Endothelial cell of umbilical vein (primary cell): ENCODE results near the gene MAP3K7CL. TPM values are rescaled to one million over a fixed set of nuclear protein-coding genes. Genes with fewer than 3 reads are reported as not detected.
"Not testable (repeated sequence)": the region's sequence is repeated elsewhere in the genome, so short reads cannot be mapped to it uniquely, and the experiment has no call there.

ENCODE experiments used
- BruUV-seq: library from RNA; stranded (reverse); fragments of 400-500 nt; replicated peaks from 2 replicates; lab custom pipeline; 2021; lab: Mats Ljungman, UMichigan
- CTCF ChIA-PET: fragments of 300-600, 350-600 bp; sonication (Branson Sonifier 250); formaldehyde crosslinking; loops from one replicate; lab custom pipeline; 2021; ENCODE audit warnings: antibody characterized with exemption, inconsistent platforms; lab: Charles Lee
- POLR2A ChIA-PET: fragments of 300-600, 350-600 bp; sonication (Branson Sonifier 250); formaldehyde crosslinking; loops from one replicate; lab custom pipeline; 2021; ENCODE audit warnings: antibody characterized with exemption, inconsistent platforms; lab: Charles Lee
- DNase-seq: peaks from one replicate; pipeline ENCODE4 v3.0.0-alpha.2; 2011; ENCODE audit warnings: low read depth, low spot score
- FAIRE-seq: peaks from 2 replicates; lab custom pipeline; 2011; peaks lifted over from hg19 to GRCh38; lab: Jason Lieb, UNC
- H2AFZ ChIP-seq: 2 replicates; pipeline ENCODE4 v1.6.0; 2012; ENCODE audit warnings: low read depth, low read length, control low read depth, inconsistent platforms
- H3K27ac ChIP-seq: 2 replicates; pipeline ENCODE4 v1.5.1; 2011; ENCODE audit warnings: low read depth, mild to moderate bottlenecking, control low read depth, low read length, moderate library complexity; ENCODE audit not compliant: insufficient read depth
- H3K27me3 ChIP-seq, 2 experiments: 2 replicates each; pipeline versions ENCODE4 v1.6.0 to v1.6.1; 2011; ENCODE audit warnings: low read length in 2 of 2, mixed read lengths in 1 of 2; ENCODE audit not compliant: control insufficient read depth in 2 of 2, insufficient read depth in 2 of 2
- H3K36me3 ChIP-seq, 2 experiments: 2 replicates in 1 of 2; 3 replicates in 1 of 2; pipeline ENCODE4 v1.5.1; 2011; ENCODE audit warnings: low read length in 2 of 2, mild to moderate bottlenecking in 1 of 2, moderate library complexity in 1 of 2; ENCODE audit not compliant: control insufficient read depth in 2 of 2, insufficient read depth in 2 of 2; ENCODE audit errors: extremely low read depth in 1 of 2
- H3K4me1 ChIP-seq: 3 replicates; pipeline ENCODE4 v1.5.1; 2011; ENCODE audit warnings: mild to moderate bottlenecking, low read length; ENCODE audit not compliant: control insufficient read depth, insufficient read depth; ENCODE audit errors: extremely low read depth
- H3K4me2 ChIP-seq: 2 replicates; pipeline ENCODE4 v1.6.1; 2011; ENCODE audit warnings: low read length, control low read depth, mixed read lengths; ENCODE audit not compliant: insufficient read depth
- H3K4me3 ChIP-seq, 3 experiments: fragments of 200-600 bp in 1 of 3; sonication (generic), shearing (Covaris generic) in 1 of 3; replicated peaks in 1 of 3; 2 replicates each; pipeline ENCODE4 v1.5.1; 2011 to 2016; ENCODE audit warnings: control low read depth in 3 of 3, low read length in 3 of 3, mild to moderate bottlenecking in 2 of 3, inconsistent platforms in 1 of 3, low read depth in 1 of 3, moderate library complexity in 1 of 3; ENCODE audit not compliant: insufficient read depth in 1 of 3
- H3K79me2 ChIP-seq: 2 replicates; pipeline ENCODE4 v1.6.0; 2012; ENCODE audit warnings: low read length, inconsistent platforms; ENCODE audit not compliant: control insufficient read depth, insufficient read depth
- H3K9ac ChIP-seq: replicated peaks from 2 replicates; pipeline ENCODE3; 2011; ENCODE audit warnings: low read length, control low read depth; ENCODE audit not compliant: insufficient read depth; ENCODE audit errors: extremely low read depth
- H3K9me1 ChIP-seq: replicated peaks from 3 replicates; pipeline ENCODE4 v1.6.0; 2011; ENCODE audit warnings: mild to moderate bottlenecking, low read length; ENCODE audit not compliant: control insufficient read depth, insufficient read depth; ENCODE audit errors: extremely low read depth
- H3K9me3 ChIP-seq: replicated peaks from 2 replicates; pipeline ENCODE4 v1.5.1; 2012; ENCODE audit warnings: low read length, inconsistent platforms; ENCODE audit not compliant: control insufficient read depth, insufficient read depth
- H4K20me1 ChIP-seq: replicated peaks from 2 replicates; pipeline ENCODE3; 2011; ENCODE audit warnings: mild to moderate bottlenecking, low read length; ENCODE audit not compliant: control insufficient read depth, insufficient read depth; ENCODE audit errors: extremely low read depth
- FOS ChIP-seq: IDR thresholded peaks from 2 replicates; pipeline ENCODE4 v1.6.1; 2011; ENCODE audit warnings: mild to moderate bottlenecking, low read length, moderate library complexity, borderline replicate concordance; ENCODE audit not compliant: insufficient read depth
- GATA2 ChIP-seq: IDR thresholded peaks from 2 replicates; pipeline ENCODE4 v1.7.0; 2011; ENCODE audit warnings: low read depth, mild to moderate bottlenecking, moderate library complexity, mixed read lengths, low read length; ENCODE audit not compliant: insufficient read length, insufficient read depth
- JUN ChIP-seq: IDR thresholded peaks from 2 replicates; pipeline ENCODE4 v1.6.1; 2011; ENCODE audit warnings: borderline replicate concordance, low read depth; ENCODE audit not compliant: insufficient read length, insufficient read depth
- MYC ChIP-seq: IDR thresholded peaks from one replicate; pipeline ENCODE4 v1.6.1; 2011; ENCODE audit warnings: mild to moderate bottlenecking, low read depth, low read length
- POLR2A ChIP-seq: IDR thresholded peaks from 2 replicates; pipeline ENCODE4 v1.6.1; 2012; ENCODE audit warnings: low read depth, mild to moderate bottlenecking, control low read depth, low read length
- POLR2AphosphoS5 ChIP-seq: IDR thresholded peaks from 2 replicates; pipeline ENCODE4 v1.6.1; 2012; ENCODE audit warnings: low read depth, mild to moderate bottlenecking, control low read depth, low read length, moderate library complexity; ENCODE audit not compliant: insufficient read depth
- dilution Hi-C: fragments of 300-500 bp; cut with MboI; formaldehyde crosslinking; loops from one replicate; pipeline ENCODE4 v1.15.0; 2019; ENCODE audit warnings: low sequenced_read_pairs; ENCODE audit not compliant: extremely low pct_ligation_motif_present
- intact Hi-C: fragments of 100-400 bp; cut with micrococcal nuclease; formaldehyde crosslinking; loops from one replicate; pipeline ENCODE4 v1.10.0; 2022
- polyA plus RNA-seq, 4 experiments: library from polyadenylated mRNA; depleted of rRNA in 3 of 4; stranded (reverse) in 3 of 4; unstranded in 1 of 4; fragments of >200 nt; gene quantifications; 2 replicates each; pipeline versions ENCODE4 v1.2.1 to v1.2.3, GENCODE V29; 2011 to 2012; ENCODE audit warnings: missing spikeins in 1 of 4
- total RNA-seq: library from RNA; stranded (reverse); gene quantifications from 2 replicates; pipeline ENCODE4 v1.2.3, GENCODE V29; 2021
- TF ChIP-seq, protein P1 (sequence below), 2 donors: IDR thresholded peaks; 1 replicate in 1 of 2; 2 replicates in 1 of 2; pipeline ENCODE4 v1.5.1; 2011; ENCODE audit warnings: low read length in 2 of 2, mild to moderate bottlenecking in 2 of 2, moderate library complexity in 2 of 2, control low read depth in 1 of 2, inconsistent platforms in 1 of 2, low read depth in 1 of 2; ENCODE audit not compliant: insufficient read depth in 1 of 2; ENCODE audit errors: extremely low read depth in 1 of 2

Gene MAP3K7CL
- total and polyA plus RNA-seq, 2 donors (not counting 3 experiments of a cell fraction or from before 2014, with no cell fraction given): 6.1 to 8.1 TPM

DNA sequence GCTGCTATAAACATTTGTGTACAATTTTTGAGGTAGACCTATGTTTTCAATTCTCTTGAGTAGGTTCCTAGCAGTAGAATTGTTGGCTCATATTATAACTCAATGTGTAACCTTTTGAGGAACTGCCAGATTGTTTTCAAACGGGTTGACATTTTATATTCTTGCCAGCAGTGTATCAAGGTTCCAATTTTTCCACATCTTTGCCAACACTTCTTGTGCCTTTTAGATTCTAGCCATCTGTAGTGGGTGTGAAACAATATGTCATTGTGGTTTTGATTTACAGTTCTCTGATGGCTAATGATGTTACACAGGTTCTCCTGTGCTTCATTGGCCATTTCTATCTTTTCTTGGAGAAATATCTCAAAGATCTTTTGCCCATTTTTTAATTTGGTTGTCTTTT is 36.4 kb downstream of the MAP3K7CL start:
- DNase-seq: no peak
- H3K9ac ChIP-seq: no peak overlapping the region
- H4K20me1 ChIP-seq: no peaks in the 10 kb centered on the region
- POLR2A ChIA-PET: no interaction called here
- dilution Hi-C loops (no loop called here), intact Hi-C loops (no loop called here)
- no peak overlapping the region for H3K4me2 ChIP-seq
- H3K27me3 ChIP-seq: no peaks in the 10 kb centered on the region
- TF ChIP-seq MYC (no peak), FOS (no peak), POLR2A (no peak), JUN (no peak), GATA2 (no peak), POLR2AphosphoS5 (no peak)
- TF ChIP-seq, protein P1, sequence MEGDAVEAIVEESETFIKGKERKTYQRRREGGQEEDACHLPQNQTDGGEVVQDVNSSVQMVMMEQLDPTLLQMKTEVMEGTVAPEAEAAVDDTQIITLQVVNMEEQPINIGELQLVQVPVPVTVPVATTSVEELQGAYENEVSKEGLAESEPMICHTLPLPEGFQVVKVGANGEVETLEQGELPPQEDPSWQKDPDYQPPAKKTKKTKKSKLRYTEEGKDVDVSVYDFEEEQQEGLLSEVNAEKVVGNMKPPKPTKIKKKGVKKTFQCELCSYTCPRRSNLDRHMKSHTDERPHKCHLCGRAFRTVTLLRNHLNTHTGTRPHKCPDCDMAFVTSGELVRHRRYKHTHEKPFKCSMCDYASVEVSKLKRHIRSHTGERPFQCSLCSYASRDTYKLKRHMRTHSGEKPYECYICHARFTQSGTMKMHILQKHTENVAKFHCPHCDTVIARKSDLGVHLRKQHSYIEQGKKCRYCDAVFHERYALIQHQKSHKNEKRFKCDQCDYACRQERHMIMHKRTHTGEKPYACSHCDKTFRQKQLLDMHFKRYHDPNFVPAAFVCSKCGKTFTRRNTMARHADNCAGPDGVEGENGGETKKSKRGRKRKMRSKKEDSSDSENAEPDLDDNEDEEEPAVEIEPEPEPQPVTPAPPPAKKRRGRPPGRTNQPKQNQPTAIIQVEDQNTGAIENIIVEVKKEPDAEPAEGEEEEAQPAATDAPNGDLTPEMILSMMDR (IDR thresholded peaks at IDR 0.05; ENCODE audit: extremely low read depth in 1 of 2, insufficient read depth in 1 of 2, low read depth in 1 of 2, low read length in 2 of 2): no peak
- no peaks in the 10 kb centered on the region for H3K9me3 ChIP-seq
- peaks cover 9% of the 10 kb centered on the region for H3K4me1 ChIP-seq
- H2AFZ ChIP-seq: no peak overlapping the region
- H3K27ac ChIP-seq: no peak overlapping the region
- H3K36me3 ChIP-seq: no peaks in the 10 kb centered on the region
- H3K79me2 ChIP-seq: no peaks in the 10 kb centered on the region
- no TSS peak for BruUV-seq
- CTCF ChIA-PET: no interaction called here
- FAIRE-seq: no peak
- H3K4me3 ChIP-seq: no peak overlapping the region
- no peaks in the 10 kb centered on the region for H3K9me1 ChIP-seq

DNA sequence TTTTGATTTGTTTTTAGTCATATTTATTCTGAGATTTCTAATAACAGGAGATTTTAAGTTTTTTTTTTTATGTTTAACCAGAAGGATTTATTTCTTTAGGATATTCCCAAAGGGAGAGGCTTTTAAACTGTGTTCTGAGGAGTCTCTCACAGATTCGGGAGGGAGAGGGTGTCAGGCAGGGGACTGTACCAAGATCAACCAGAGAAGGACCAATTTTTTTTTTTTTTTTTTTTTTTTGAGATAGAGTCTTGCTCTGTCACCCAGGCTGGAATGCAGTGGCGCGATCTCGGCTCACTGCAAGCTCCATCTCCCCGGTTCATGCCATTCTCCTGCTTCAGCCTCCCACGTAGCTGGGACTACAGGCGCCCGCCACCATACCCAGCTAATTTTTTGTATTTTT is 37.0 kb downstream of the MAP3K7CL start:
- H3K9me3 ChIP-seq, H3K9me1 ChIP-seq, H3K9ac ChIP-seq, H3K4me3 ChIP-seq, FAIRE-seq, POLR2A ChIA-PET, intact Hi-C loops, H4K20me1 ChIP-seq, H3K27me3 ChIP-seq, BruUV-seq, DNase-seq, CTCF ChIA-PET, H3K4me2 ChIP-seq, dilution Hi-C loops, H2AFZ ChIP-seq, H3K27ac ChIP-seq, H3K36me3 ChIP-seq, H3K79me2 ChIP-seq: not testable (repeated sequence)
- H3K4me1 ChIP-seq: peaks cover 14% of the 10 kb centered on the region
